ENCODE measurements around the gene CERS6. TPM values are rescaled to one million over a fixed set of nuclear protein-coding genes. Genes with fewer than 3 reads are reported as not detected.

The CERS6 gene
- total and polyA plus RNA-seq, 2 of the 8 experiments (the other 6 are each of a cell fraction or from before 2014, with no cell fraction given): 6.8 to 28.2 TPM

DNA sequence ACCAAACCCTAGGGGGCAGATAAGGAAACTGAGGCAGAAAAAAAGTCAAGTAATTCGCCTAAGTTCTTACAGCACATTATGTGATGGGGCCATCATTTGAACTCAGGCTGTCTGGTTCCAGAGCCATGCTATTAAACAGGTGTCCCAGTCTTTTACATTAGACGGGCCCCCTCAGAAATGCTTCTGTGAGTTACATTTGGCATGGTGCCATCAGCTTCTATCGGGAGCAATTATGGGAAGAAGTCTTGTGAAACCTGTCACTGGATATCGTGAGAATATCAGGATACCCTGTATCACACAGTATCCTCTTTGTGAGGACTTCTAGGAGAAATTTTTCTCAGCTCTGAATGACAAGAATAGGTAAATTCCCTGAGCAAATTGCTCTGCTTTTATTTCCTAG lies 202.6 kb downstream of the CERS6 start (continued):
- TF ChIP-seq, protein P1, sequence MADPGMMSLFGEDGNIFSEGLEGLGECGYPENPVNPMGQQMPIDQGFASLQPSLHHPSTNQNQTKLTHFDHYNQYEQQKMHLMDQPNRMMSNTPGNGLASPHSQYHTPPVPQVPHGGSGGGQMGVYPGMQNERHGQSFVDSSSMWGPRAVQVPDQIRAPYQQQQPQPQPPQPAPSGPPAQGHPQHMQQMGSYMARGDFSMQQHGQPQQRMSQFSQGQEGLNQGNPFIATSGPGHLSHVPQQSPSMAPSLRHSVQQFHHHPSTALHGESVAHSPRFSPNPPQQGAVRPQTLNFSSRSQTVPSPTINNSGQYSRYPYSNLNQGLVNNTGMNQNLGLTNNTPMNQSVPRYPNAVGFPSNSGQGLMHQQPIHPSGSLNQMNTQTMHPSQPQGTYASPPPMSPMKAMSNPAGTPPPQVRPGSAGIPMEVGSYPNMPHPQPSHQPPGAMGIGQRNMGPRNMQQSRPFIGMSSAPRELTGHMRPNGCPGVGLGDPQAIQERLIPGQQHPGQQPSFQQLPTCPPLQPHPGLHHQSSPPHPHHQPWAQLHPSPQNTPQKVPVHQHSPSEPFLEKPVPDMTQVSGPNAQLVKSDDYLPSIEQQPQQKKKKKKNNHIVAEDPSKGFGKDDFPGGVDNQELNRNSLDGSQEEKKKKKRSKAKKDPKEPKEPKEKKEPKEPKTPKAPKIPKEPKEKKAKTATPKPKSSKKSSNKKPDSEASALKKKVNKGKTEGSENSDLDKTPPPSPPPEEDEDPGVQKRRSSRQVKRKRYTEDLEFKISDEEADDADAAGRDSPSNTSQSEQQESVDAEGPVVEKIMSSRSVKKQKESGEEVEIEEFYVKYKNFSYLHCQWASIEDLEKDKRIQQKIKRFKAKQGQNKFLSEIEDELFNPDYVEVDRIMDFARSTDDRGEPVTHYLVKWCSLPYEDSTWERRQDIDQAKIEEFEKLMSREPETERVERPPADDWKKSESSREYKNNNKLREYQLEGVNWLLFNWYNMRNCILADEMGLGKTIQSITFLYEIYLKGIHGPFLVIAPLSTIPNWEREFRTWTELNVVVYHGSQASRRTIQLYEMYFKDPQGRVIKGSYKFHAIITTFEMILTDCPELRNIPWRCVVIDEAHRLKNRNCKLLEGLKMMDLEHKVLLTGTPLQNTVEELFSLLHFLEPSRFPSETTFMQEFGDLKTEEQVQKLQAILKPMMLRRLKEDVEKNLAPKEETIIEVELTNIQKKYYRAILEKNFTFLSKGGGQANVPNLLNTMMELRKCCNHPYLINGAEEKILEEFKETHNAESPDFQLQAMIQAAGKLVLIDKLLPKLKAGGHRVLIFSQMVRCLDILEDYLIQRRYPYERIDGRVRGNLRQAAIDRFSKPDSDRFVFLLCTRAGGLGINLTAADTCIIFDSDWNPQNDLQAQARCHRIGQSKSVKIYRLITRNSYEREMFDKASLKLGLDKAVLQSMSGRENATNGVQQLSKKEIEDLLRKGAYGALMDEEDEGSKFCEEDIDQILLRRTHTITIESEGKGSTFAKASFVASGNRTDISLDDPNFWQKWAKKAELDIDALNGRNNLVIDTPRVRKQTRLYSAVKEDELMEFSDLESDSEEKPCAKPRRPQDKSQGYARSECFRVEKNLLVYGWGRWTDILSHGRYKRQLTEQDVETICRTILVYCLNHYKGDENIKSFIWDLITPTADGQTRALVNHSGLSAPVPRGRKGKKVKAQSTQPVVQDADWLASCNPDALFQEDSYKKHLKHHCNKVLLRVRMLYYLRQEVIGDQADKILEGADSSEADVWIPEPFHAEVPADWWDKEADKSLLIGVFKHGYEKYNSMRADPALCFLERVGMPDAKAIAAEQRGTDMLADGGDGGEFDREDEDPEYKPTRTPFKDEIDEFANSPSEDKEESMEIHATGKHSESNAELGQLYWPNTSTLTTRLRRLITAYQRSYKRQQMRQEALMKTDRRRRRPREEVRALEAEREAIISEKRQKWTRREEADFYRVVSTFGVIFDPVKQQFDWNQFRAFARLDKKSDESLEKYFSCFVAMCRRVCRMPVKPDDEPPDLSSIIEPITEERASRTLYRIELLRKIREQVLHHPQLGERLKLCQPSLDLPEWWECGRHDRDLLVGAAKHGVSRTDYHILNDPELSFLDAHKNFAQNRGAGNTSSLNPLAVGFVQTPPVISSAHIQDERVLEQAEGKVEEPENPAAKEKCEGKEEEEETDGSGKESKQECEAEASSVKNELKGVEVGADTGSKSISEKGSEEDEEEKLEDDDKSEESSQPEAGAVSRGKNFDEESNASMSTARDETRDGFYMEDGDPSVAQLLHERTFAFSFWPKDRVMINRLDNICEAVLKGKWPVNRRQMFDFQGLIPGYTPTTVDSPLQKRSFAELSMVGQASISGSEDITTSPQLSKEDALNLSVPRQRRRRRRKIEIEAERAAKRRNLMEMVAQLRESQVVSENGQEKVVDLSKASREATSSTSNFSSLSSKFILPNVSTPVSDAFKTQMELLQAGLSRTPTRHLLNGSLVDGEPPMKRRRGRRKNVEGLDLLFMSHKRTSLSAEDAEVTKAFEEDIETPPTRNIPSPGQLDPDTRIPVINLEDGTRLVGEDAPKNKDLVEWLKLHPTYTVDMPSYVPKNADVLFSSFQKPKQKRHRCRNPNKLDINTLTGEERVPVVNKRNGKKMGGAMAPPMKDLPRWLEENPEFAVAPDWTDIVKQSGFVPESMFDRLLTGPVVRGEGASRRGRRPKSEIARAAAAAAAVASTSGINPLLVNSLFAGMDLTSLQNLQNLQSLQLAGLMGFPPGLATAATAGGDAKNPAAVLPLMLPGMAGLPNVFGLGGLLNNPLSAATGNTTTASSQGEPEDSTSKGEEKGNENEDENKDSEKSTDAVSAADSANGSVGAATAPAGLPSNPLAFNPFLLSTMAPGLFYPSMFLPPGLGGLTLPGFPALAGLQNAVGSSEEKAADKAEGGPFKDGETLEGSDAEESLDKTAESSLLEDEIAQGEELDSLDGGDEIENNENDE (IDR thresholded peaks at IDR 0.05; ENCODE audit: insufficient replicate concordance, low read length): no peak
- TF ChIP-seq GTF2F1 (IDR thresholded peaks at IDR 0.05; ENCODE audit: borderline replicate concordance, low read depth, low read length) (no peak), EP300 (IDR thresholded peaks at IDR 0.05; ENCODE audit: borderline replicate concordance in 1 of 2, low read depth in 2 of 2, low read length in 2 of 2) (no peak), POU5F1 (IDR thresholded peaks at IDR 0.05; ENCODE audit: low read depth, low read length) (no peak), HDAC2 (IDR thresholded peaks at IDR 0.05; ENCODE audit: borderline replicate concordance in 1 of 2, low read depth in 2 of 2, low read length in 2 of 2) (no peak), RXRA (IDR thresholded peaks at IDR 0.05; ENCODE audit: insufficient read depth, low read depth, low read length) (no peak), HDAC6 (IDR thresholded peaks at IDR 0.05; ENCODE audit: low read depth, low read length) (no peak), ZNF274 (IDR thresholded peaks at IDR 0.05; ENCODE audit: borderline replicate concordance, extremely low read depth, low read length) (no peak), CREB1 (IDR thresholded peaks at IDR 0.05) (no peak), RFX5 (IDR thresholded peaks at IDR 0.05; ENCODE audit: borderline replicate concordance, low read depth, low read length) (no peak), SP2 (IDR thresholded peaks at IDR 0.05; ENCODE audit: low read length) (no peak)
- TF ChIP-seq, protein P2, sequence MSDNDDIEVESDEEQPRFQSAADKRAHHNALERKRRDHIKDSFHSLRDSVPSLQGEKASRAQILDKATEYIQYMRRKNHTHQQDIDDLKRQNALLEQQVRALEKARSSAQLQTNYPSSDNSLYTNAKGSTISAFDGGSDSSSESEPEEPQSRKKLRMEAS (IDR thresholded peaks at IDR 0.05): no peak
